Muscle layer of colon (tissue), 2 donors: ENCODE data around the gene USP15.

ENCODE experiments used
- H3K27ac ChIP-seq: one replicate; pipeline ENCODE4 v1.7.0; 2013; ENCODE audit warnings: low read depth, mild to moderate bottlenecking, low read length, moderate library complexity
- H3K27me3 ChIP-seq, 2 donors: one replicate each; pipeline ENCODE4 v1.7.0; 2013; ENCODE audit warnings: low read length in 2 of 2, mild to moderate bottlenecking in 2 of 2; ENCODE audit not compliant: insufficient read depth in 2 of 2, control insufficient read depth in 1 of 2
- H3K36me3 ChIP-seq: one replicate; pipeline ENCODE4 v1.7.0; 2013; ENCODE audit warnings: mild to moderate bottlenecking, low read length; ENCODE audit not compliant: insufficient read depth
- H3K4me1 ChIP-seq: one replicate; pipeline ENCODE4 v1.7.0; 2013; ENCODE audit warnings: mild to moderate bottlenecking, low read length; ENCODE audit not compliant: insufficient read depth
- H3K4me3 ChIP-seq, 2 donors: one replicate each; pipeline ENCODE4 v1.7.0; 2013; ENCODE audit warnings: low read length in 2 of 2, low read depth in 1 of 2, mild to moderate bottlenecking in 1 of 2, moderate library complexity in 1 of 2
- H3K9ac ChIP-seq: one replicate; pipeline ENCODE4 v1.7.0; 2013; ENCODE audit warnings: low read length
- H3K9me3 ChIP-seq: one replicate; pipeline ENCODE4 v1.7.0; 2013; ENCODE audit warnings: mild to moderate bottlenecking, low read length
- donor health status: abdominal sarcoma.
- donor health status: Adenocarcinoma of cecum.

USP15 gene

DNA sequence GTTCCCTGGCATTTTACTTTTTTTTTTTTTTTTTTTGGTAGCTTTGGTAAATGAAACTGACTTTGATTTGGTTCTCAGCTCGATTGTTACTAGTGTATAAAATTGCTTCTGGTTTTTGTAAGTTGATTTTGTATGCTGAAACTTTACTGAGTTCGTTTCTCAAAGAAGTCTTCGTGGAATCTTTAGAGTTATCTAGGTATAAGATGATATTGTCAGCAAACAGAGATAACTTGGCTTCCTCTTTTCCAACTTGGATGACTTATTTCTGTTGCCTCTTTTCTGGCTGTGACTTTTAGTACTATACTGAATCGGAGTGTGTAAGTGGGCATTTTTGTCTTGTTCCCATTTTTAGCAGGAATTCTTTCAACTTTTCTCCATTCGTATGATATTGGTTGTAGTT is 28.1 kb downstream of the USP15 start:
- Histone ChIP-seq H3K27ac (no peak overlapping the region), H3K27me3 (no peaks in the 10 kb centered on the region), H3K4me3 (no peak overlapping the region), H3K36me3 (no peaks in the 10 kb centered on the region), H3K9ac (no peak overlapping the region), H3K4me1 (peaks cover 5% of the 10 kb centered on the region), H3K9me3 (no peaks in the 10 kb centered on the region)

DNA sequence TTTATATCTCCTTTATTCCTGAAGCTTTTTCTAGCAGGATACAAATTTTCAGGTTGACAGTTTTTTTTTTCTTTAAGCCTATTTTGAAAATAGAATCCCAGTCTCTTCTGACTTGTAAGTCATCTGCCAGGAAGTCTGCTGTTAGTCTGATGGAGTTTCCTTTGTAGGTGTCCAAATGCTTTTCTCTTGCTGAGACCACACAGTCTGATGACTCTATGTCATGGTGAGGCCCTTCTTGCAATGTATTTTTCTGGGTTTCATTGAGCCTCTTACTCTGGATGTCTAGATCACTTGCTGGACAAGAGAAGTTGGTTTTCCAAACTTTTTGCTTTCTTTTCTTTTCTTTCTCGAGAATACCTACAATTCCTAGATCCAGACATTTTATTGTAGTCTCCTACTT is 30.6 kb downstream of the USP15 start:
- Histone ChIP-seq H3K4me3 (no peak overlapping the region), H3K9me3 (no peaks in the 10 kb centered on the region), H3K27me3 (no peaks in the 10 kb centered on the region), H3K4me1 (peaks cover 5% of the 10 kb centered on the region), H3K36me3 (peaks cover 13% of the 10 kb centered on the region), H3K9ac (no peak overlapping the region), H3K27ac (no peak overlapping the region)

DNA sequence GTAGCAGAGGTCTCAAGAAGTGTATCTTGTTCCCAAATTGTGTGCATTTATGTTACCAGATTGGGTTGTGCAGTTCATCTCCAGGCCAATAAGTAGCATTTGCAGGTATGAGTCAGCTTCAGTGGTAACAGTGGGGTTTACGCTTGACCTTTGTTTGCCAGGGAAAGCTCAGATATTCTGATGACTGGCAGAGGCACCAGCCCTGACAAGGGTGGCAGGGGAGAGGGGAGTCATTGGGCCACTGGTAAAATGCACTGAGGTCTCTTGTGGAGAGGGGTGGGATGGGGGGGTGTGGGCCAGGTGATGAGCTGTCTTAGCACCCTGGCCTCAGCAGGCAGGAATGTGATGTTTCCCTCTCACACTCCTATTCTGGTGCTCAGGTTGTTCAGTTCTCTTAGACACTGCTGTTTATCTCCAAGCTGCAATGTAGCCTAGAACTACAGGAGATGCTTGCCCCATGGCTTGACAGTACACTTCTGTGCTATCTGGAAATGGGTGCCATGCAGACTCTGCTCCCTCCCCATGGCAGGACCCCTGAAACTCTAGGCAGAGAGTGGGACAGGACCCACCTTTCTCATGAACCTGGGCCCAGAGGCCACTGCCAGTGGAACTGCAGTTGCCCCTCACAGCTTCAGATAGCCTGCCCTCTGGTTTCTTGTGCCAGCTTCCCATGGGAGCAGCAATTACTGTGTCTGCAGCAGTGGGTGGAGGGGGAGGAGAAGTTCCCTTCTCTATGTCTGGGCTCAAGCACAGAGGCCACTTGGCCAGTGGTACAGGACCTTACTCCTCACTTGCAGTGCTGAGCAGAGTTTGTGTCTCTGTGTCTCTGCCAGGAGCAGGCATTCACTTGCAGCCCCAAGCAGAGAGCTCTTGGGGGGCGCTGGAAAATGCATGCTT is 31.9 kb downstream of the USP15 start:
- H3K4me1 ChIP-seq = no peaks in the 10 kb centered on the region
- peaks cover 25% of the 10 kb centered on the region for H3K36me3 ChIP-seq
- H3K27me3 ChIP-seq = no peaks in the 10 kb centered on the region
- no peak overlapping the region for H3K27ac ChIP-seq
- H3K9me3 ChIP-seq = no peaks in the 10 kb centered on the region
- H3K9ac ChIP-seq = no peak overlapping the region
- no peak overlapping the region for H3K4me3 ChIP-seq

DNA sequence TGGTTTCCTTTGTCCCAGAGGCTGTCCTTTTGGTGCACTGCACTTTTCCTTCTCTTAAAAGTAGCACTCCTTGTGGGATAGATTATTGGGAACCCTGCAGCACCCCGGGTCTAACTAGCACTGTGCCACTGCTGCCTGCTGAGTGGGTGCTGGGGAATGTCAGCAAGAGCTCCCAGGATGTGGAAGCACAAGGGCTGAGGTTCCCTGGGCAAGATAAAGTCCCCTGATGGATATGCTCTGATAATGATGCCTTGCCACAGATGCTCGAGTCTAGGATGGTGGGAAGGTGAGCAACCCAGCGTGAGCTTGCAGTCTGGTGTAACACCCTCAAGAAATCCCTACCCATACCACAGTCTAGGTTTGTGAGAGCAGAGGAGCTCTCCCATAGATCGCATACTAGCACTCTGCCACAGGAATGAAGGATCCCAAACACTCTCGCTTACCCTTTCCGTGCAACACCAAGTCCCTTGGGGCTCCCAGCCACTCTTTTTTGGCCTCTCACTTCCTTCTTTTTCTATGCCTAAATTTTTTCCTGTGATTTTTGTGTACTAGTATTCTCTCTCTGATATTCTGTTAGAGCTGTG is 32.6 kb downstream of the USP15 start:
- no peak overlapping the region for H3K27ac ChIP-seq
- no peaks in the 10 kb centered on the region for H3K4me1 ChIP-seq
- H3K9me3 ChIP-seq = no peaks in the 10 kb centered on the region
- no peaks in the 10 kb centered on the region for H3K27me3 ChIP-seq
- H3K4me3 ChIP-seq = no peak overlapping the region
- no peak overlapping the region for H3K9ac ChIP-seq
- H3K36me3 ChIP-seq = peaks cover 28% of the 10 kb centered on the region

DNA sequence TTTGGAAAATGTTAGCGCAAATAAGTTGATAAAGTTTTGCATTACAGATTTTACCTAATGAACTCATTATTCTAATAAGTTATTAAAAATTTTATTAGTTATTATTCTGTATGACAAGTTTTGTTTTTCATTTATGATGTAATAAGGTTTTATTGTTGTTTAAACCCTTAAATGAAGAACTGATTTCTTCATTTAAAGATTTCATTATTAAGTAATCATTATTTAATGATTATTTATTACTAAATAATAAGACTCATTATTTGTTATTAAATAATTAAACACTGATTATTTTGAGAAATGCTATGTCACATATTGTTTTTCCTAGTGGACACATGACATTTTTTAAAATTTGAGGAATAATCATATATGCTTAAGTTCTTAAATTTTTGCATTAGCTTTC is 34.2 kb downstream of the USP15 start:
- no peak overlapping the region for H3K4me3 ChIP-seq
- no peaks in the 10 kb centered on the region for H3K27me3 ChIP-seq
- no peaks in the 10 kb centered on the region for H3K9me3 ChIP-seq
- H3K27ac ChIP-seq = no peak overlapping the region
- H3K36me3 ChIP-seq = peaks cover 28% of the 10 kb centered on the region
- H3K9ac ChIP-seq = no peak overlapping the region
- H3K4me1 ChIP-seq = no peaks in the 10 kb centered on the region

DNA sequence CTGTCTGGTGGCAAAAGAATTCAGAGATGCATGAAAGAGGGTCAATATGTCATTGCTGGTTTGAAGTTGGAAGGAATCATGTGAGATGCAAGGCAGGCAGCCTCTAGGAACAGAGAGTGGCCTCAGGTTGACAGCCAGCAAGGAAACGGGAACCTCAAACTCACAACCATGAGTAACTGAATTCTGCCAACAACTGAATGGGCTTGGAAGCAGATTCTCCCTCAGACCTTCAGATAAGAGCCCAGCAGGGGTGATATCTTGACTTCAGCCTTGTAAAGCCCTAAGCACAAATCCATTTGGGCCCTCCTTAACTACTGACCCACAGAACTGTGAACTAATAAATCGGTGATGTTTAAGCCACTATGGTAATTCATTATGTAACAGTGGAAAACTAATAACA is 35.8 kb downstream of the USP15 start:
- H3K27me3 ChIP-seq = no peaks in the 10 kb centered on the region
- peaks cover 28% of the 10 kb centered on the region for H3K36me3 ChIP-seq
- no peak overlapping the region for H3K4me3 ChIP-seq
- H3K4me1 ChIP-seq = no peaks in the 10 kb centered on the region
- H3K9ac ChIP-seq = no peak overlapping the region
- H3K27ac ChIP-seq = no peak overlapping the region
- H3K9me3 ChIP-seq = no peaks in the 10 kb centered on the region

DNA sequence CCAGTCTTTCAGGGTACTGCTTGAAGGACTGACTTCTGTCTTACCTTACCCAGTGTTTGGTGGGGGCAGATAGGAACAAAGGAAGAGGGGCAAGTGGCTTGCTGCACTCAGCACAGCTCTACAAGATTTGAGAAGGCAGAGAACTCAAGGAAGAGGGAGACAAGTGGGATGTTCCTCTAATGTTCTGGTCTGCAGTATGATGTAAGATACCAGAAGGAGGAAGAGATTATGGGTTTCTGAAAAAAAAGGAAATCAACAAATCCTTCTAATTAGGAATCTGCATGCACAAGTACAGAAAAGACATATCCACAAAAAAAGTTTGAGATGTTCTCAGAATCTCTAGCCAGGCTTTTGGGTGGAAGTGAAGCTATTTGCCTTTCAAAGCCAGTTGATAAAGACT is 37.1 kb downstream of the USP15 start:
- Histone ChIP-seq H3K27ac (no peak overlapping the region), H3K27me3 (no peaks in the 10 kb centered on the region), H3K4me1 (no peaks in the 10 kb centered on the region), H3K4me3 (no peak overlapping the region), H3K9ac (no peak overlapping the region), H3K9me3 (no peaks in the 10 kb centered on the region), H3K36me3 (peaks cover 28% of the 10 kb centered on the region)

DNA sequence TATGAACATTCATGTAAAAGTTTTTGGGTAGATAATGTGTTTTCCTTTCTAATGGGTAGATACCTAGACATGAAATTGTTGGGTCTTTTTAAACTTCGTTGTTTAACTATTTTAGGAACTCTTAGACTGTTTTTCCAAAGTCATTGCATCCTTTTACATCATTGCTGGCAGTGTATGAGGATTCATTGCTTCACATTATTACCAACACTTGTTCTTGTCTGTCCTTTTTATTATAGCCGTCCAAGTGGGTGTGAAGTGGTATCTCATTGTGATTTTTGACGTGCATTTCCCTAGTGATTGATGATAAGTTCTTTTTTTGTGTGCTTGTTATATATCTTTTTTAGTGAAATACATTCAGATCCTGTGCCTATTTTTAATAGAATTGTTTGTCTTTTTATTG is 39.4 kb downstream of the USP15 start:
- Histone ChIP-seq H3K4me1 (no peaks in the 10 kb centered on the region), H3K9ac (no peak overlapping the region), H3K27ac (no peak overlapping the region), H3K9me3 (peaks cover 4% of the 10 kb centered on the region), H3K4me3 (no peak overlapping the region), H3K27me3 (no peaks in the 10 kb centered on the region), H3K36me3 (peaks cover 43% of the 10 kb centered on the region)

DNA sequence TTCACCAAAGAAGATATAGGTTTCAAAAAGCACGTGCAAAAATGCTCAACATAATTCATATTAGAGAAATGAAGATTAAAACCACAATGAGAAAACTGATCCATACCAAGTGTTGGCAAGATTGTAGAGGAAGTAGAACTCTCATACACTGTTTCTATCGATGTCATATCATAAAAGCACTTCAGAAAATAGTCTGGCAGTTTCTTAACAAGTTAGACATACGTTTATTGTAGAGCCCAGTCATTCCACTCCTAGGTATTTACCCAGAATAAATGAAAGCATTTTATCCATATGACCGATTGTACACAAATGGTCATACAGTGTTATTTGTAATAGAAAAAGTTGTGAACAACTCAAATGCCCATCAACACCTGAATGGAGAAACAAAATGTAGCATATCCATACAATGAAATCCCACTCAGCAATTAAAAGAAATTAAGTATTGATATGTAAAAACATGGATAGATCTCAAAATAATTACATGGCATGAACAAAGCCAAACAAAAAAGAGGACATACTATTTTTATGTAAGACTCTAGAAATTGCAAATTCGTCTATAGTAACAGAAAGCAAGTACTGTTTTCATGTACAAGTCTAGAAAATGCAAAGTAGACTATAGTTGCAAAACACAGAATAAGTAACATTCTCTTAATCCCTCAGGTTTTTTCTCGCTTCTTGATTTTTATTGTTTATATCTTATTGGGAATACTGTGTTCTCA is 41.0 kb downstream of the USP15 start:
- H3K27me3 ChIP-seq = no peaks in the 10 kb centered on the region
- peaks cover 37% of the 10 kb centered on the region for H3K36me3 ChIP-seq
- H3K4me1 ChIP-seq = no peaks in the 10 kb centered on the region
- H3K27ac ChIP-seq = no peak overlapping the region
- H3K9me3 ChIP-seq = peaks cover 4% of the 10 kb centered on the region
- no peak overlapping the region for H3K4me3 ChIP-seq
- H3K9ac ChIP-seq = no peak overlapping the region

DNA sequence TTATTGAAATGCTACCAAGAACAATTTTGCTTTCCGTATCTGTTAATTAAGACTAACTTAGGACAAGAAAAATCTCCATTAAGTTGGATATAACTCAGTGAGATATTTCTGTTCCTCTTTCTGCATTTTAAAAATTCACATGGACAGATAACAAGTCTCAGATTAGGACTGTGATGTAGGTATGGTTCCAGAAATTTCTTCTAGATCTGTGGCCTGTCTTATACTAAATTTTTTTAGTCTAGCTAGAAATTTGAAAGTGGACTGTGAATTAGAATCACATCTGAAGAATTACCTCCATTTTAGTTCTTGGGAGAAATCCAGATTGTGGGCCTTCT is 41.6 kb downstream of the USP15 start:
- H3K9ac ChIP-seq = no peak overlapping the region
- no peak overlapping the region for H3K4me3 ChIP-seq
- H3K4me1 ChIP-seq = no peaks in the 10 kb centered on the region
- peaks cover 4% of the 10 kb centered on the region for H3K9me3 ChIP-seq
- H3K27ac ChIP-seq = no peak overlapping the region
- H3K27me3 ChIP-seq = no peaks in the 10 kb centered on the region
- H3K36me3 ChIP-seq = peaks cover 33% of the 10 kb centered on the region

DNA sequence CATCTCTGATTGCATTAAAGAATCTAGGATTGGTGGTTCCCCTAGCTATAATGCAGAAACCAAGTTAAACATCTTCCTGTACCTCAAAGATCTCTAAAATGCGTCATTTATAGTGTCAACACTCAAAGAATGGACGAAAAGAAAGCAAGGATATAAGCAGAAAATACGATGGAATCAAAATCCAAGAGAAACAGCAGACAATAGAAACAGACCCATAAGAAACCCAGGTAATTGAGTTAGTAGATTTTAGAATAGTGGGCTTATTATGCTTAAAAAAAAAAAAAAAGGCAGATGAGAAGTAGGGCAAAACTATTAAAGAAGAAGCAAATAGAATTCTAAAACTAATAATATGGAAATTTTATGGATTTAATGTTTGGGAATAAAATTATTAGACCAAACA is 44.4 kb downstream of the USP15 start:
- Histone ChIP-seq H3K9me3 (peaks cover 4% of the 10 kb centered on the region), H3K27ac (no peak overlapping the region), H3K4me3 (no peak overlapping the region), H3K27me3 (no peaks in the 10 kb centered on the region), H3K9ac (no peak overlapping the region), H3K4me1 (no peaks in the 10 kb centered on the region), H3K36me3 (peaks cover 26% of the 10 kb centered on the region)
